Measurements from ENCODE around the gene TMEM209.

GRCh38 chr7:130227883-130228575, 22.8 kb upstream of the TMEM209 start:
- TF ChIP-seq ZNF281 (CRISPR knock-in tag; IDR thresholded peaks at IDR 0.05) (no peak), GABPB1 (CRISPR knock-in tag; IDR thresholded peaks at IDR 0.05) (no peak), CTCF (IDR thresholded peaks at IDR 0.05) (no peak), CBFB (CRISPR knock-in tag; IDR thresholded peaks at IDR 0.05; ENCODE audit: low read depth) (no peak), FOXK1 (CRISPR knock-in tag; IDR thresholded peaks at IDR 0.05) (no peak), ESRRA (CRISPR knock-in tag; IDR thresholded peaks at IDR 0.05; ENCODE audit: borderline replicate concordance) (no peak), CREB1 (CRISPR knock-in tag; IDR thresholded peaks at IDR 0.05) (no peak), ZMAT4 (CRISPR knock-in tag; IDR thresholded peaks at IDR 0.05) (no peak), AR (CRISPR knock-in tag; IDR thresholded peaks at IDR 0.05) (no peak), USF1 (CRISPR knock-in tag; IDR thresholded peaks at IDR 0.05) (no peak), ZNF138 (CRISPR knock-in tag; conservative IDR thresholded peaks at IDR 0.05) (no peak), NFYB (CRISPR knock-in tag; conservative IDR thresholded peaks at IDR 0.05; ENCODE audit: low read depth) (no peak)
